ENCODE measurements around the gene SLC5A6.

Gene SLC5A6

DNA sequence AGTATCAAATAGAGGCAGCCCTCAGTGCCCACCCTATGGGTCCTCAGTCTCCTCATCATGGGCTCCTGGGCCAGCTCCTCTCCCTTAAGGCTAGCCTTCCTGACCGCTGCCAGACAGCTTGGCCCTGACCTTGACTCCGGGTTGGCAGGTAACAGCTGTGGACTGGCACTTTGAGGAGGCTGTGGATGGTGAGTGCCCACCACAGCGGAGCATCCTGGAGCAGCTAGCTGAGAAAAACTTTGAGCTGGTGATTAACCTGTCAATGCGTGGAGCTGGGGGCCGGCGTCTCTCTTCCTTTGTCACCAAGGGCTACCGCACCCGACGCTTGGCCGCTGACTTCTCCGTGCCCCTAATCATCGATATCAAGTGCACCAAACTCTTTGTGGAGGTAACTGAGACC, 24.1 kb upstream of the SLC5A6 start:
- DNase-seq = no peak

DNA sequence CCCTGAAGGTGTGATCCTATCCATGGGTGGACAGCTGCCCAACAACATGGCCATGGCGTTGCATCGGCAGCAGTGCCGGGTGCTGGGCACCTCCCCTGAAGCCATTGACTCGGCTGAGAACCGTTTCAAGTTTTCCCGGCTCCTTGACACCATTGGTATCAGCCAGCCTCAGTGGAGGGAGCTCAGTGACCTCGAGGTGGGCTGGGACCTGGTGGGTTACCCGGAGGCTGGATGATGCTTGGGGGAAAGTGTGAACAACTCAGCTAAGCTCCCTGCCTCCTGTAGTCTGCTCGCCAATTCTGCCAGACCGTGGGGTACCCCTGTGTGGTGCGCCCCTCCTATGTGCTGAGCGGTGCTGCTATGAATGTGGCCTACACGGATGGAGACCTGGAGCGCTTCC, 21.3 kb upstream of the SLC5A6 start:
- DNase-seq = no peak

GRCh38 chr2:27231921-27232320, 19.9 kb upstream of the SLC5A6 start:
- DNase-seq = no peak

DNA sequence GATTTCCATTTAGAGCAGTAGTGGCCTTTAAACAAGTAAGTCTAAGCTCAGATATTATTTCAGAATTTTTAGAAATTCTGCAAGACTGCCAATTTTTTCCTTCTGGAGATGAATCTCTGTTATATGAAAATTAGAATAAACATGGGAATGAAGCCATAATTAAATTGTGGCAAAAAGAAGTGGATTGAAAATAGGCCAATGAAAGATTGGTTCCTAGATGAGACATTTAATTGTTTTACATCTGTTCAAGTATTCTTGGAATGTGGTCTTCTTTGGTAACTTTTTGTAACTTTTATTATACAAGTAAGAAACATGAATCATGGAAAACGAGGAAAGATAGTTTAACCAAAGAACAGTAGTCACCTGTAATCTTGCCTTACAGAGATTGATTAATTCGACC, 15.4 kb upstream of the SLC5A6 start:
- no peak for DNase-seq

- no peak for DNase-seq
Observed at GRCh38 chr2:27225526-27225925, 13.5 kb upstream of the SLC5A6 start.

GRCh38 chr2:27223416-27223815, 11.3 kb upstream of the SLC5A6 start:
- no peak for DNase-seq

DNA sequence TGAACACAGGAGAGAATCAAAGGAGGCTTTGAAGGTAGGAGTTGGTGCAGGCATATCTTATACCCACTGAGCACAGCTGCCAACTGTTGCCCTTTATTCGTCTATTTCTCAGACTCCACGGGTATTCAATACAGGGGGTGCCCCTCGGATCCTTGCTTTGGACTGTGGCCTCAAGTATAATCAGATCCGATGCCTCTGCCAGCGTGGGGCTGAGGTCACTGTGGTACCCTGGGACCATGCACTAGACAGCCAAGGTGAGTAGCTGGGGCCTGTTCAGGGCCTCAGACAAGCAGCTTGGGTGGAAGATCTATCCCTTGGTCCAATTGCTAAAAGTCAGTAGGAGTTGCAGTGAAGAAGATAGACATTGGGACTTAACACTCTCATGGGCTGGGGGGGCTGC, 10.3 kb upstream of the SLC5A6 start:
- no peak for DNase-seq

GRCh38 chr2:27221166-27221565, 9.1 kb upstream of the SLC5A6 start:
- no peak for DNase-seq

DNA sequence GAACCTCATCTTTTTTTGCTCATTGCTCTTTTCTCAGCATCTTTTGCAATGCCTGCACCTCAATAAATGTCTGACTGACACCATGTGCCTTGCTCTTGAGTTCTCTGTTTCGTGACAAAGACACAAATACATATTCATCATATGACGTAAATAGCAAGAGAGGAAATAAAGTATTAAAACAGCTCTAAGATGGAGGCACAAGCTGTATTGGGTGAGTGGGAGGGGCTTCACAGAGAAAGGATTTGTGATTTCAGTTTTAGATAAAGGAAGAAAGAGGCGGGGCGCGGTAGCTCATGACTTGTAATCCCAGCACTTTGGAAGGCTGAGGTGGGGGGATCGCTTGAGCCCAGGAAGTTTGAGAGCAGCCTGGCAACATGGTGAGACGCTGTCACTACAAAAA, 8.0 kb upstream of the SLC5A6 start:
- DNase-seq = no peak

GRCh38 chr2:27219091-27219490, 7.0 kb upstream of the SLC5A6 start:
- no peak for DNase-seq

- no peak for DNase-seq
Observed at GRCh38 chr2:27218614-27219013, 6.5 kb upstream of the SLC5A6 start.

- peak; percentile 94 for DNase-seq
Observed at GRCh38 chr2:27217173-27218121, 5.4 kb upstream of the SLC5A6 start, which contains the start of gene CAD. CAD (plus strand) TSS chr2:27217369; CDS start chr2:27217552, 183 bp downstream.

DNA sequence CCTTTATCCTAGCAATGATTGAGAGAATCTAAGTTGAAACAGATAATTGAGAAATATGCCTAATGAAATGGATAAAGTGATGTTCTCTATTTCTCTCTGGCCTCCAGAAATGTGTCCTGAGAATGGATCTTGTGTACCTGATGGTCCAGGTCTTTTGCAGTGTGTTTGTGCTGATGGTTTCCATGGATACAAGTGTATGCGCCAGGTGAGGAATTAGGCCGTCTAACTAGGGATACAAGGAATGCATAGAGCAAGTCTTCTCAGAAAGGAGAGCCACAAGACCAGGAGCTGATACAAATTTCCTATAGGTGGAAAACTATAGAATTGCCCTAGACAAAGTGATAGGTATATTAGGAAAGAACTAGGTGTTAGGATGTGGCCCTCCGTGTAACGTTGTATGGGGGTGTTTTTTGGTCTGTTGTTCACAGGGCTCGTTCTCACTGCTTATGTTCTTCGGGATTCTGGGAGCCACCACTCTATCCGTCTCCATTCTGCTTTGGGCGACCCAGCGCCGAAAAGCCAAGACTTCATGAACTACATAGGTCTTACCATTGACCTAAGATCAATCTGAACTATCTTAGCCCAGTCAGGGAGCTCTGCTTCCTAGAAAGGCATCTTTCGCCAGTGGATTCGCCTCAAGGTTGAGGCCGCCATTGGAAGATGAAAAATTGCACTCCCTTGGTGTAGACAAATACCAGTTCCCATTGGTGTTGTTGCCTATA, 4.5 kb upstream of the SLC5A6 start:
- no peak for DNase-seq

- DNase-seq = no peak
Observed at GRCh38 chr2:27214941-27215340, 2.9 kb upstream of the SLC5A6 start.

GRCh38 chr2:27212626-27213471, 781 bp upstream of the SLC5A6 start:
- DNase-seq = peak; percentile 51

DNA sequence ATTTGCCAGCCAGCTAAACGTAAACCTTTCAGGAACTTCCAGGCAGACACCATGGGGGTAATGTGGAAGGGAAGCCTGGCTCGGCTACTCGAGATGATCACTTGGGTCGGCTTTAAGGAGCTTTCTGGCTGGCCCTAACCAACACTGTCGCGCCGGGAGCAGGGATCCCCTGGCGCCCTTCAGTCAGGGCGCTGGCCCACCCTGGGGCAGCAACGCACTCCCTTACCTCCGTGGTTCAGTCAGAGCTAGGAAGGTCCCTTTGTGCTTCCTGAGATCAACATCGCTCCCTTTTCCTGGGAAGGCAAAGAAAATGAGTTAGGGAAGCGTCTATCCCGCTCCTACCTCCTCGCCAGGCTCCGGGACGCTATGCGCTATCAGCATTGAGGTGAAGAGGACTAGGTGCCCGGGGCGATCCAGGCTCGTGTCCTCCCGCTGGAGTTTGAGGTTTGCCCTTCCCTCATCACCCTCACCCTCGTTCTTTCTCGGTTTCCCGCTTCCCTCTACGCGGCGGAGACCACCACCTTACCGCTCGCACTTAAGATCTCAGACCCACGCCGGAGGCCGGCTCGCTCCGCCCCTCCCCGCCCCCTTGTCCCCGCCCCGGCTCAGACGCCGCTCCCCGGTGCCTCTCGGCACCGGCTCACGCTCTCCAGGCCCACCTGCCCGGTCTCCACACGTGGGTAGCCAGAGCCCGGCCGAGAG, 676 bp downstream of the SLC5A6 start:
- DNase-seq = no peak

DNA sequence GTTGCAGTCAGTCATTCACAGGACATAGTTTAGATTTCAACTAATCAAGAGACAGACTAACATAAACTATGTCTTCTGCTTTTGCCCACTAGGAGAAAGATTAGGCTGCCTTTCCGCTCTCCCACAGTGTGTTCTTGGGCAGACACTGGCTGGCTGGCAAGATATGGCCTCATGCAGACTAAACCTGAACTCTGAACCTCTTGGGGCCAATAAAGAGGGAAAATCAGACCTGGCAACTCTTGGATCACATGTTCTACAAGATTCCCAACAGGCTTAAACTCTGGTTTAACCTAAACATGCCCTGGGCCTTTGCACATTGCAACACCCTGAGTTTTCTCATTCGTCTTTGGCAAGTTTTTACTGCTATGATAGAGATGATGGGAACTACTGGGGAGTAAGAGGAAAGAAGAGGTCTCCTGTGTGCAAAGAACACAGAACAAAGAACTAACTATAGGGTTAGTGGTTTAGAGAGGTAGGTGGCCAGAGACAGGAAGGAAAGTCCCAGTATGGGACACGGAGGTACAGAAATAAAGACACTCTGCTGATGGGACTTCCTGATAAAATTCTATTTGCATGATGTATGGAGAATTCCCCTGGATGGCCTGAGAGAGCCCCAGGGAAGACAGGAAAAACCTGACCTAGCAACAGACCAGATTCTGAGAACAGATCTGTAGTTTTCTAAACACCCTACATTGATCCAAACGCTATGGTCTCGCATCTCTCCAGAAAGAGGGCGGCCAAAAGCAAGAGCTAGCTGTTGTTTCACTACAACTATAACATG, 2.3 kb downstream of the SLC5A6 start:
- DNase-seq = no peak

- DNase-seq = no peak
Observed at GRCh38 chr2:27208486-27209050, 3.5 kb downstream of the SLC5A6 start.

DNA sequence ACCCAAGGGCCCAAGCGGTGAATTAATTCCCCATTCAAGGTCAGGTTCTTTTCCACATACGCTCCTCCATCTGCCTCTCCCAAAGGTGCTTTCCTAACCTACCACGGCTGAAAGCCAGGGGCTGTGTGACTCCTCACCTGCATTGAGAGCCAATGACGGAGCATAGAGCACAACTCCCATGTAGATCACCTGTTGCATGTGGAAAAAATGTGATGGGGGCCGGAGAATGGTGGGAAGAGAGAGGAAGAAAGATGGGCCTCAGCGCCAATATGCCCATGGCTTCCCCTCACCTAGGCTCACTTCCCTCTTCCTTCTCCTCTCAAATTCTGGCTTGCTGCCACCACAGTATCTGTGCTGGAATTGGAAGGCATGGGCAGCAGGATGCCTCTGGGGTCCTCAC, 5.7 kb downstream of the SLC5A6 start:
- no peak for DNase-seq

GRCh38 chr2:27205206-27205605, 6.9 kb downstream of the SLC5A6 start:
- DNase-seq = no peak

DNA sequence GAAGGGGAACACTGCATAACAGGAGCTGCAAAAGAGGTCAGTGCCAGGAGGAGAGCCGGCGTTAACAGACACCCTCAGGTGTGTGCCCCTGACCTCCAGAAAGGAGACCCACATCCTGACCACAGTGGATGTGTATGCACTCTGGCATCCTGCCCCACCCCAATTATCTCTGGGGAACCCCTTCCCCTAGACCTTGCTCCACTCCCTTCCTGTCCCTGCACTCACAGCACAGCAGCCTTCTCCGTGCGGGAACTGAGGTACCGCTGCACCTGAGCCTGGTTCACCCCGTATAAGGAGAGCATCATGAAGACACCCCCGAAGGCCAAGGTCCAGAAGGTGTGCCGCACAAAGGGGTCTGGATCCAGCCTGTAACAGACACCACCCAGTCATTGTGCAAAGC, 7.5 kb downstream of the SLC5A6 start:
- DNase-seq = no peak
